HL-60/S4 (cell line): ENCODE results near the gene SMCO1.

Experiments
- in situ Hi-C: fragments of 300-500 bp; cut with MboI; formaldehyde crosslinking; loops from 2 replicates; pipeline ENCODE4 v1.14.3; 2022; ENCODE audit warnings: low sequenced_read_pairs

SMCO1 gene

GRCh38 chr3:196524527-196524926 is 9.4 kb upstream of the SMCO1 start:
- in situ Hi-C loops = loop anchor here (25.0 kb wide), 2 partner anchors 462 to 687 kb away; no protein-coding TSS in a partner anchor

- in situ Hi-C loops = loop anchor here (25.0 kb wide), 2 partner anchors 462 to 687 kb away; no protein-coding TSS in a partner anchor
These were observed 8.7 kb upstream of the SMCO1 start for GRCh38 chr3:196523841-196524240.

- in situ Hi-C loops = loop anchor here (25.0 kb wide), 2 partner anchors 459 to 684 kb away; no protein-coding TSS in a partner anchor
These were observed 6.1 kb upstream of the SMCO1 start for GRCh38 chr3:196521291-196521690.

- in situ Hi-C loops = loop anchor here (5.0 to 25.0 kb wide), 3 partner anchors 262 to 682 kb away; no protein-coding TSS in a partner anchor
These were observed 4.6 kb upstream of the SMCO1 start for GRCh38 chr3:196519718-196520082.

GRCh38 chr3:196518966-196519717 is 4.0 kb upstream of the SMCO1 start:
- in situ Hi-C loops = loop anchor here (5.0 to 25.0 kb wide), 3 partner anchors 262 to 682 kb away; no protein-coding TSS in a partner anchor

GRCh38 chr3:196517919-196518318 is 2.8 kb upstream of the SMCO1 start:
- in situ Hi-C loops = loop anchor here (5.0 to 25.0 kb wide), 3 partner anchors 261 to 681 kb away; no protein-coding TSS in a partner anchor

GRCh38 chr3:196517162-196517800 is 2.1 kb upstream of the SMCO1 start:
- in situ Hi-C loops = loop anchor here (5.0 to 25.0 kb wide), 3 partner anchors 260 to 680 kb away; no protein-coding TSS in a partner anchor

GRCh38 chr3:196514350-196514716 is 813 bp downstream of the SMCO1 start:
- in situ Hi-C loops = loop anchor here (25.0 kb wide), 2 partner anchors 452 to 677 kb away; no protein-coding TSS in a partner anchor

- in situ Hi-C loops = loop anchor here (25.0 kb wide), 2 partner anchors 452 to 677 kb away; no protein-coding TSS in a partner anchor
These were observed 1.3 kb downstream of the SMCO1 start for GRCh38 chr3:196513697-196514349.

GRCh38 chr3:196511646-196512425 is 3.3 kb downstream of the SMCO1 start:
- in situ Hi-C loops = loop anchor here (25.0 kb wide), 2 partner anchors 450 to 675 kb away; no protein-coding TSS in a partner anchor

GRCh38 chr3:196511108-196511507 is 4.0 kb downstream of the SMCO1 start:
- in situ Hi-C loops = loop anchor here (25.0 kb wide), 2 partner anchors 449 to 674 kb away; no protein-coding TSS in a partner anchor

- in situ Hi-C loops = loop anchor here (25.0 kb wide), 2 partner anchors 444 to 669 kb away; no protein-coding TSS in a partner anchor
These were observed 8.5 kb downstream of the SMCO1 start for GRCh38 chr3:196506687-196507086.

- in situ Hi-C loops = loop anchor here (25.0 kb wide), 2 partner anchors 442 to 667 kb away; no protein-coding TSS in a partner anchor
These were observed 10.6 kb downstream of the SMCO1 start for GRCh38 chr3:196504556-196504955.

- in situ Hi-C loops = loop anchor here (25.0 kb wide), 2 partner anchors 442 to 667 kb away; no protein-coding TSS in a partner anchor
These were observed 11.1 kb downstream of the SMCO1 start for GRCh38 chr3:196504077-196504398.

- in situ Hi-C loops = loop anchor here (25.0 kb wide), 2 partner anchors 441 to 666 kb away; no protein-coding TSS in a partner anchor
These were observed 11.7 kb downstream of the SMCO1 start, which contains the start of gene RNF168 for GRCh38 chr3:196503196-196504076. TSS of gene RNF168 (minus strand) at chr3:196503768. CDS start at chr3:196503173, 595 bp downstream.

- in situ Hi-C loops = loop anchor here (25.0 kb wide), 2 partner anchors 440 to 665 kb away; no protein-coding TSS in a partner anchor
These were observed 12.4 kb downstream of the SMCO1 start for GRCh38 chr3:196502775-196503195.

GRCh38 chr3:196501316-196502044 is 13.7 kb downstream of the SMCO1 start:
- in situ Hi-C loops = loop anchor here (25.0 kb wide), 2 partner anchors 439 to 664 kb away; no protein-coding TSS in a partner anchor
